H9 (cell line): ENCODE measurements around the gene SLC44A2. TPM values are rescaled to one million over a fixed set of nuclear protein-coding genes. Genes with fewer than 3 reads are reported as not detected.
A peak's percentile ranks its signal among the peaks of the same experiment; 100 is the strongest.

ENCODE experiments used
- DNase-seq: peaks from one replicate; pipeline ENCODE4 v3.0.0-alpha.2; 2017
- H2AFZ ChIP-seq: one replicate; pipeline ENCODE4 v1.6.1; 2013; ENCODE audit warnings: mild to moderate bottlenecking, low read length, control low read depth, moderate library complexity
- H2AK5ac ChIP-seq: 2 replicates; pipeline ENCODE4 v1.6.1; 2013; ENCODE audit warnings: low read length, control low read depth, mixed read lengths; ENCODE audit not compliant: insufficient read length
- H2BK120ac ChIP-seq: one replicate; pipeline ENCODE4 v1.6.1; 2013; ENCODE audit warnings: low read depth, mild to moderate bottlenecking, low read length, control low read depth, inconsistent platforms; ENCODE audit not compliant: poor library complexity, severe bottlenecking
- H2BK12ac ChIP-seq: 2 replicates; pipeline ENCODE4 v1.6.1; 2013; ENCODE audit warnings: low read length, control low read depth, mixed read lengths, low read depth; ENCODE audit not compliant: insufficient read length
- H2BK15ac ChIP-seq: 2 replicates; pipeline ENCODE4 v1.6.1; 2013; ENCODE audit warnings: low read depth, low read length, control low read depth
- H2BK20ac ChIP-seq: one replicate; pipeline ENCODE4 v1.6.1; 2013; ENCODE audit warnings: low read depth, mild to moderate bottlenecking, low read length, control low read depth, inconsistent platforms; ENCODE audit not compliant: poor library complexity, severe bottlenecking
- H2BK5ac ChIP-seq: 2 replicates; pipeline ENCODE4 v1.6.1; 2013; ENCODE audit warnings: low read length, control low read depth, mixed read lengths; ENCODE audit not compliant: insufficient read length
- H3K14ac ChIP-seq: 2 replicates; pipeline ENCODE4 v1.6.1; 2013; ENCODE audit warnings: low read length, control low read depth; ENCODE audit not compliant: insufficient read depth
- H3K18ac ChIP-seq: 2 replicates; pipeline ENCODE4 v1.6.1; 2013; ENCODE audit warnings: low read depth, mild to moderate bottlenecking, mixed read lengths, low read length, control low read depth; ENCODE audit not compliant: insufficient read length
- H3K23ac ChIP-seq: 2 replicates; pipeline ENCODE4 v1.6.1; 2013; ENCODE audit warnings: low read length, control low read depth, mixed read lengths, low read depth; ENCODE audit not compliant: insufficient read length
- H3K23me2 ChIP-seq: 2 replicates; pipeline ENCODE4 v1.6.1; 2013; ENCODE audit warnings: low read depth, mild to moderate bottlenecking, mixed read lengths, low read length, control low read depth; ENCODE audit not compliant: insufficient read length, poor library complexity, severe bottlenecking
- H3K27ac ChIP-seq: 2 replicates; pipeline ENCODE4 v1.5.1; 2013; ENCODE audit warnings: low read length, control low read depth, mixed read lengths, low read depth; ENCODE audit not compliant: insufficient read length
- H3K27me3 ChIP-seq: 2 replicates; pipeline ENCODE4 v1.6.1; 2013; ENCODE audit warnings: low read length, control low read depth, inconsistent platforms; ENCODE audit not compliant: insufficient read depth
- H3K4ac ChIP-seq: 2 replicates; pipeline ENCODE4 v1.6.1; 2013; ENCODE audit warnings: low read depth, mild to moderate bottlenecking, control low read depth, inconsistent platforms, low read length, moderate library complexity
- H3K4me1 ChIP-seq: 2 replicates; pipeline ENCODE4 v1.6.1; 2013; ENCODE audit warnings: low read length, control low read depth, inconsistent platforms; ENCODE audit not compliant: insufficient read depth
- H3K4me2 ChIP-seq: 2 replicates; pipeline ENCODE4 v1.6.1; 2013; ENCODE audit warnings: low read length, control low read depth, mixed read lengths; ENCODE audit not compliant: insufficient read length, insufficient read depth
- H3K56ac ChIP-seq: 2 replicates; pipeline ENCODE4 v1.6.1; 2013; ENCODE audit warnings: low read depth, mild to moderate bottlenecking, mixed read lengths, low read length, control low read depth; ENCODE audit not compliant: insufficient read length
- H3K79me1 ChIP-seq: 2 replicates; pipeline ENCODE4 v1.6.1; 2013; ENCODE audit warnings: low read depth, mild to moderate bottlenecking, moderate library complexity, low read length, control low read depth, inconsistent platforms; ENCODE audit not compliant: insufficient read depth, poor library complexity, severe bottlenecking
- H3K79me2 ChIP-seq: 2 replicates; pipeline ENCODE4 v1.6.1; 2013; ENCODE audit warnings: low read length, control low read depth, inconsistent platforms; ENCODE audit not compliant: insufficient read depth
- H3K9ac ChIP-seq: 2 replicates; pipeline ENCODE4 v1.6.1; 2013; ENCODE audit warnings: low read length, control low read depth, mixed read lengths; ENCODE audit not compliant: insufficient read length; ENCODE audit errors: extremely low read depth
- H3K9me3 ChIP-seq: one replicate; pipeline ENCODE4 v1.6.1; 2013; ENCODE audit warnings: low read depth, low read length, inconsistent platforms; ENCODE audit not compliant: control insufficient read depth
- H3T11ph ChIP-seq: one replicate; pipeline ENCODE4 v1.6.1; 2013; ENCODE audit warnings: mild to moderate bottlenecking, low read length, control low read depth, inconsistent platforms
- H4K20me1 ChIP-seq: one replicate; pipeline ENCODE4 v1.6.1; 2013; ENCODE audit not compliant: control insufficient read depth, insufficient read length, insufficient read depth
- H4K5ac ChIP-seq: 2 replicates; pipeline ENCODE4 v1.6.1; 2013; ENCODE audit warnings: low read depth, mild to moderate bottlenecking, mixed read lengths, low read length, control low read depth; ENCODE audit not compliant: insufficient read length
- H4K8ac ChIP-seq: replicated peaks from 2 replicates; pipeline ENCODE4 v1.6.1; 2013; ENCODE audit warnings: low read length, control low read depth, mixed read lengths, low read depth; ENCODE audit not compliant: insufficient read length
- H4K91ac ChIP-seq: 2 replicates; pipeline ENCODE4 v1.6.1; 2013; ENCODE audit warnings: low read depth, mild to moderate bottlenecking, moderate library complexity, mixed read lengths, low read length, control low read depth; ENCODE audit not compliant: insufficient read length
- H3K27ac Mint-ChIP-seq, 3 experiments: 2 replicates in 2 of 3; 3 replicates in 1 of 3; pipeline ENCODE4 v1.8.0; 2020 to 2021; ENCODE audit warnings: mixed read lengths in 3 of 3, mild to moderate bottlenecking in 1 of 3, moderate library complexity in 1 of 3
- H3K27me3 Mint-ChIP-seq: 2 replicates; pipeline ENCODE4 v1.8.0; 2021; ENCODE audit warnings: low read depth, mild to moderate bottlenecking, moderate library complexity, mixed read lengths
- H3K36me3 Mint-ChIP-seq, 3 experiments: 2 replicates in 2 of 3; 3 replicates in 1 of 3; pipeline ENCODE4 v1.8.0; 2020 to 2021; ENCODE audit warnings: low read depth in 3 of 3, mixed read lengths in 3 of 3; ENCODE audit not compliant: insufficient read depth in 1 of 3
- H3K4me1 Mint-ChIP-seq, 2 experiments: 2 replicates each; pipeline ENCODE4 v1.8.0; 2020; ENCODE audit warnings: mixed read lengths in 2 of 2
- H3K4me3 Mint-ChIP-seq, 2 experiments: 2 replicates in 1 of 2; 3 replicates in 1 of 2; pipeline ENCODE4 v1.8.0; 2020 to 2021; ENCODE audit warnings: mild to moderate bottlenecking in 2 of 2, mixed read lengths in 2 of 2, moderate library complexity in 1 of 2
- H3K9me3 Mint-ChIP-seq, 2 experiments: 2 replicates in 1 of 2; 3 replicates in 1 of 2; pipeline ENCODE4 v1.8.0; 2020; ENCODE audit warnings: mild to moderate bottlenecking in 2 of 2, mixed read lengths in 2 of 2, moderate library complexity in 1 of 2
- WGBS: extraction: QIAGEN DNeasy Blood & Tissue Kit; methylation state at CpG from one replicate; pipeline ENCODE4 v1.1.7; 2013; ENCODE audit warnings: missing lambda C conversion rate, low lambda C conversion rate, mixed read lengths; ENCODE audit not compliant: insufficient read length; ENCODE audit errors: extremely low coverage; 5-methylcytosine and 5-hydroxymethylcytosine counted together
- total RNA-seq: library from RNA; stranded (reverse); gene quantifications from 2 replicates; pipeline ENCODE4 v1.2.1, GENCODE V29; 2021
- TF ChIP-seq, protein P1 (sequence below): fragments of 200-600 bp; sonication (generic); conservative IDR thresholded peaks from 3 replicates; pipeline ENCODE4 v1.8.0; 2021; ENCODE audit warnings: antibody characterized with exemption, mild to moderate bottlenecking

Gene SLC44A2
- total RNA-seq, 1 experiment from 2014 or later: 121 TPM

DNA sequence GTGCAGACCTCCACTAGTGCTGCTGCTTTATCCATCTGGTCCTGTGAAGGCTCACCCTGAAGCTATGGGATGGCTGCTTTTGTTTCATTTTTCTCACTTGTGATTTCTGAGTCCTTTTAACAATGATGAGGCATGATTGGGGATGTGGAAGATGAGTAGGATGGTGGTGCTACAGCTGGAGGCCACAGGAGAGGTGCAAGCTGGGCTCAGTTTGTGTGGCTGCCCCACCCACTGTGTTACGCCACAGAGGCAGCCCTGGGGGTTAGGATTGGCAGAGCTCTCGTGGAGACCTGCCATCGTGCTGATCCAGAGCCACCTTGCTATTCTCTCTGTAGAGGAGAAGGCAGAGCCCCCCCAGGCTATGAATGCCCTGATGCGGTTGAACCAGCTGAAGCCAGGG lies 56.3 kb downstream of the SLC44A2 start:
- H3K79me1 ChIP-seq: peaks cover 11% of the 10 kb centered on the region
- H4K8ac ChIP-seq: no peak overlapping the region
- Mint-ChIP-seq H3K9me3 (no peaks in the 10 kb centered on the region), H3K4me3 (no peak overlapping the region), H3K36me3 (peaks cover 67 to 98% (median 97%) of the 10 kb centered on the region in 3 experiments), H3K4me1 (no peaks in the 10 kb centered on the region), H3K27me3 (peaks cover under 1% of the 10 kb centered on the region), H3K27ac (peak overlapping the region in 2 of 3 experiments; percentile 71 to 82; a peak in 3 of 7 replicates)
- no peak overlapping the region for H2BK15ac ChIP-seq
- H3K4me2 ChIP-seq: no peak overlapping the region
- H3K23me2 ChIP-seq: no peaks in the 10 kb centered on the region
- H3K14ac ChIP-seq: no peak overlapping the region
- H3T11ph ChIP-seq: no peak overlapping the region
- H3K18ac ChIP-seq: no peak overlapping the region
- DNase-seq: no peak
- peaks cover 3% of the 10 kb centered on the region; the same call in 1 of the 2 replicates for H3K79me2 ChIP-seq
- H3K27me3 ChIP-seq: no peaks in the 10 kb centered on the region
- H4K91ac ChIP-seq: no peak overlapping the region
- no peak overlapping the region for H2AFZ ChIP-seq
- H3K4me1 ChIP-seq: no peaks in the 10 kb centered on the region
- TF ChIP-seq, protein P1, sequence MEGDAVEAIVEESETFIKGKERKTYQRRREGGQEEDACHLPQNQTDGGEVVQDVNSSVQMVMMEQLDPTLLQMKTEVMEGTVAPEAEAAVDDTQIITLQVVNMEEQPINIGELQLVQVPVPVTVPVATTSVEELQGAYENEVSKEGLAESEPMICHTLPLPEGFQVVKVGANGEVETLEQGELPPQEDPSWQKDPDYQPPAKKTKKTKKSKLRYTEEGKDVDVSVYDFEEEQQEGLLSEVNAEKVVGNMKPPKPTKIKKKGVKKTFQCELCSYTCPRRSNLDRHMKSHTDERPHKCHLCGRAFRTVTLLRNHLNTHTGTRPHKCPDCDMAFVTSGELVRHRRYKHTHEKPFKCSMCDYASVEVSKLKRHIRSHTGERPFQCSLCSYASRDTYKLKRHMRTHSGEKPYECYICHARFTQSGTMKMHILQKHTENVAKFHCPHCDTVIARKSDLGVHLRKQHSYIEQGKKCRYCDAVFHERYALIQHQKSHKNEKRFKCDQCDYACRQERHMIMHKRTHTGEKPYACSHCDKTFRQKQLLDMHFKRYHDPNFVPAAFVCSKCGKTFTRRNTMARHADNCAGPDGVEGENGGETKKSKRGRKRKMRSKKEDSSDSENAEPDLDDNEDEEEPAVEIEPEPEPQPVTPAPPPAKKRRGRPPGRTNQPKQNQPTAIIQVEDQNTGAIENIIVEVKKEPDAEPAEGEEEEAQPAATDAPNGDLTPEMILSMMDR: no peak
- H3K27ac ChIP-seq: no peak overlapping the region
- no peak overlapping the region for H2BK120ac ChIP-seq
- no peak overlapping the region for H4K5ac ChIP-seq
- peaks cover 3% of the 10 kb centered on the region for H4K20me1 ChIP-seq
- H2BK12ac ChIP-seq: no peak overlapping the region
- H3K23ac ChIP-seq: no peak overlapping the region
- H2AK5ac ChIP-seq: no peak overlapping the region
- H2BK5ac ChIP-seq: no peak overlapping the region
- H3K9ac ChIP-seq: no peak overlapping the region
- H3K56ac ChIP-seq: no peak overlapping the region
- no CpG with 5 or more reads among the region's 4 CpGs for WGBS
- no peak overlapping the region for H2BK20ac ChIP-seq
- no peaks in the 10 kb centered on the region for H3K9me3 ChIP-seq
- no peak overlapping the region for H3K4ac ChIP-seq
